Dendritic cell treated with granulocyte-macrophage colony-stimulating factor and Interleukin-4, amounts not matched to agents 40 ng/mL and 50 ng/mL, for 4 days (primary cell): ENCODE data around the gene AWAT1.
"Not testable (repeated sequence)": the region's sequence is repeated elsewhere in the genome, so short reads cannot be mapped to it uniquely, and the experiment has no call there.

Experiments used
- H3K27ac Mint-ChIP-seq: one replicate; pipeline ENCODE4 v1.8.0; 2022; ENCODE audit warnings: mild to moderate bottlenecking, mixed read lengths
- H3K27me3 Mint-ChIP-seq: one replicate; pipeline ENCODE4 v1.8.0; 2022; ENCODE audit warnings: mild to moderate bottlenecking, mixed read lengths
- H3K36me3 Mint-ChIP-seq: one replicate; pipeline ENCODE4 v1.8.0; 2022; ENCODE audit warnings: low read depth, mixed read lengths
- H3K4me1 Mint-ChIP-seq: one replicate; pipeline ENCODE4 v1.8.0; 2022; ENCODE audit warnings: low read depth, mixed read lengths
- H3K4me3 Mint-ChIP-seq: one replicate; pipeline ENCODE4 v1.8.0; 2022; ENCODE audit warnings: mild to moderate bottlenecking, moderate library complexity, mixed read lengths
- H3K9me3 Mint-ChIP-seq: one replicate; pipeline ENCODE4 v1.8.0; 2022; ENCODE audit warnings: mixed read lengths
- intact Hi-C: fragments of 100-400 bp; cut with micrococcal nuclease; formaldehyde crosslinking; loops from one replicate; pipeline ENCODE4 v1.15.0; 2022

The AWAT1 gene

DNA sequence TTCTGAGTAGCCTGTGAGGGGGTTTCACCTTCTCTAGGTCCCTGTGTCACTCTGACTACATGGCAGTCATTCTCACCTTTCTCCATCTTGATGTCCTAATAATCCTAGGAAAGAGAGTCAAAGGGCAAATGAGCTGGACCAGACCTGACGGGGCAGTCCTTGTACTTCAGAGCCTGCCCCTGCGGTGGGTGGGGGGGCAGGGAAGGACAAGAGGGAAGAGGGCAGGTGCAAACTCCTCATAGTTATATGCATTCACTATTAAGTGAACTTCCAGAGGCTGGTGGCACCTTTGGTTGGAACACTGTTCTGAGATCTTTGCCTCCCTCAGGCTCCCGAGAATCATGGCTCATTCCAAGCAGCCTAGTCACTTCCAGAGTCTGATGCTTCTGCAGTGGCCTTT lies at the start of gene AWAT1:
Gene AWAT1 (plus strand): TSS at position 301 of the 400 bp plus-strand sequence. CDS start 41 bp downstream, at position 342.
- Mint-ChIP-seq H3K36me3 (no peaks in the 10 kb centered on the region), H3K27ac (no peak within 1 kb of the TSS), H3K4me3 (no peak within 1 kb of the TSS), H3K4me1 (no peaks in the 10 kb centered on the region), H3K27me3 (no peaks in the 10 kb centered on the region), H3K9me3 (no peaks in the 10 kb centered on the region)
- intact Hi-C loops, result no loop called here

DNA sequence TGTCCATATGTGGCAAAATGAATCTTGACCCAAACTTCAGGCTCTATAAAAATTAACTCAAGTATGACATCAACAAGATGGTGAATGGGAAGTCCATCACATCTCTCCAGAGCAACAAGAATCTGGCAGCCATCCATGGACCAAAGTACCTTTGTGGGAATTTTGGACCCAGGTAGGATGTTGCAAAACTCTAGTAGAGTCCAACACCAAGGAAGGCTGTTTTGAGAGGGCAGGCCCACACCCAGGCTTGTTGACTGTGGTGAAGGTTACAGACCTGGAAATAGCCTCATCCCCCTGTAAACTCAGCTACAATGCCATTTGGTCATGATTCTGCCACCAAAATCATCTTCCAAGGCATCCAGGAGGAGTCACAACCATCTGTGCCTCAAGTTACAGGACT lies 44.2 kb upstream of the AWAT1 start:
- Mint-ChIP-seq H3K4me1 (no peaks in the 10 kb centered on the region), H3K27me3 (no peaks in the 10 kb centered on the region), H3K27ac (no peak overlapping the region), H3K36me3 (no peaks in the 10 kb centered on the region), H3K9me3 (peaks cover 5% of the 10 kb centered on the region), H3K4me3 (no peak overlapping the region)
- intact Hi-C loops, result no loop called here

DNA sequence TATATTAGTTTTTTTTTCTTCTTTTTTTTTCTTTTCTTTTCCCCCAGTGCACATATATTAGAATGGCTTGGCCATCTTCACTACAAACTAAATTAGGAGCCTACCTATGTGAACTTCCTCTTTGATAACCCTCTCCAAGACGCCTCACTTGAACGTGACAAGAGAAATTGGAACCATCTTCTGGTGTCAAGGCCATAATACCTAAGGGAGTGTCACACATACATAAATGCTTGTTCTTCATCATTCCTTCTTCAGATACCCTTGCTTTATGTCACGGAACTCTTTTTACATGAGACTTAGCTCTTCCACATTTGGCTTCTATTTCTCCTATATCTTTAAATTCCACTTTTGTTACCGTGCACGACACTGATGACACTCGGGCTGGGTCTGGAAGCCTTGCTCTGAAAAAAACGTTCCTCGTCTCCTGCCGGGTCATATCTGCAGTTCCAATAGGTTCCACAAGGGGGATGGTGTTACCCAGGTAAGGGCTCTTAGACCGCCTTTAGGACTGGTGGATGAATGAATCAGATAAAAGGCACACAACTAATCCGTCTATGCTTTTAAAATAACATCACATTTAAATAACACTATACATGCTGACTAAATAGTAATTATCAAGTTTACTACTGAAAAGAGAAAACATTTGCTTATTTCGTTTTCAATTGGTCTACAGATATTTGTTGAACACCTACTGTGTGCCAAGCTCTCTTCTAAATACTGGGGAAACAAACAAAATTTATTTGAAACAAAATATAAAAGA lies 37.3 kb upstream of the AWAT1 start:
- Mint-ChIP-seq H3K9me3 (no peaks in the 10 kb centered on the region), H3K4me3 (no peak overlapping the region), H3K36me3 (no peaks in the 10 kb centered on the region), H3K4me1 (peaks cover 5% of the 10 kb centered on the region), H3K27ac (no peak overlapping the region), H3K27me3 (peaks cover 1% of the 10 kb centered on the region)
- intact Hi-C loops, result no loop called here

DNA sequence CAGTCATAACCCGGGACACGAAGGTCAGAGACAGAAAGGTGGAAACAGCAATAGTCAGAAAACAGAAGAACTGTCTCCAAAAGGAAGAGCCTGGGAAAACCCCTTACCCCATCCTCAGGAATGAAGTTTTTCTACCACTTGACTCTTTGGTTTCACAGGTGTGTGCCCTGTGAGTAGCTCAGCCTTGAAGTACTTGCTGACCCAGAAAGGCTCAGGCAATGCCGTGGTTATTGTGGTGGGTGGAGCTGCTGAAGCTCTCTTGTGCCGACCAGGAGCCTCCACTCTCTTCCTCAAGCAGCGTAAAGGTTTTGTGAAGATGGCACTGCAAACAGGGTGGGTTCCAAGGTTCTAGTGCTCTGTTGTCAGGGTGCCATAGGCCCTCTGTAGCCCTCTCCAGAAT lies 32.7 kb upstream of the AWAT1 start:
- H3K9me3 Mint-ChIP-seq, result no peaks in the 10 kb centered on the region

DNA sequence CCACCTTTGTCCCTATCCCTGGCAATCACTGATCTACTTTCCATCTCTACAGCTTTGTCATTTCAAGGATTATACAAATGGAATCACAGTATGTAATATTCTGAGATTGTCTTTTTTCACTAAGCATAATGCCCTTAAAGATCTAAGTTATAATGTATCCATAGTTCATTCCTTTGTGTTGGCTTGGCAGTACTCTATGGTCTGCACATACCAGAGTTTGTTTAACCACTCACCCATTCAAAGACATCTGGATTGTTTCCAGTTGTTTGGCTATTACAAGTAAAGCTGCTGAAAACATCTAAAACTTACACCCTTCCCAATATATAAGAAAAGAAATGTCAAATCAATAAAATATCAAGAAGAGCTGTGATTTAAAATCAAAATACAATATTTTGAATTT lies 26.0 kb upstream of the AWAT1 start:
- no peak overlapping the region for H3K4me3 Mint-ChIP-seq
- no peaks in the 10 kb centered on the region for H3K36me3 Mint-ChIP-seq
- peaks cover 1% of the 10 kb centered on the region for H3K27me3 Mint-ChIP-seq
- intact Hi-C loops, result no loop called here
- H3K27ac Mint-ChIP-seq, result no peak overlapping the region
- no peaks in the 10 kb centered on the region for H3K9me3 Mint-ChIP-seq
- H3K4me1 Mint-ChIP-seq, result no peaks in the 10 kb centered on the region

More for the DNA sequence above, 32.7 kb upstream of the AWAT1 start:
- no peaks in the 10 kb centered on the region for H3K36me3 Mint-ChIP-seq
- intact Hi-C loops, result no loop called here
- H3K27me3 Mint-ChIP-seq, result peaks cover 3% of the 10 kb centered on the region
- no peak overlapping the region for H3K27ac Mint-ChIP-seq
- H3K4me1 Mint-ChIP-seq, result peaks cover 5% of the 10 kb centered on the region
- H3K4me3 Mint-ChIP-seq, result no peak overlapping the region

DNA sequence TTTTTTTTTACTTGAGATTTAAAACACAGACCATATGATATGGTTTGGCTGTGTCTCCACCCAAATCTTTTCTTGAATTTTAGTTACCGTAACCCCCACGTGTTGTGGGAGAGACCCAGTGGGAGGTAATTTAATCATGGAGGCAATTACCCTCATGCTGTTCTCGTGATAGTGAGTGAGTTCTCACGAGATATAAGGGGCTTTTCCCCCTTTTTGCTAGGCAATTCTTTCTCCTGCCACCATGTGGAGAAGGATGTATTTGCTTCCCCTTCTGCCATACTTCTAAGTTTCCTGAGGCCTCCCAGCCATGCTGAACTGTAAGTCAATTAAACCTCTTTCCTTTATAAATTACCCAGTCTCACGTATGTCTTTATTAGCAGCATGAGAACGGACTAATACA lies 24.9 kb upstream of the AWAT1 start:
- H3K27me3 Mint-ChIP-seq, intact Hi-C loops, H3K27ac Mint-ChIP-seq, H3K4me3 Mint-ChIP-seq, H3K4me1 Mint-ChIP-seq, H3K36me3 Mint-ChIP-seq, H3K9me3 Mint-ChIP-seq: not testable (repeated sequence)

DNA sequence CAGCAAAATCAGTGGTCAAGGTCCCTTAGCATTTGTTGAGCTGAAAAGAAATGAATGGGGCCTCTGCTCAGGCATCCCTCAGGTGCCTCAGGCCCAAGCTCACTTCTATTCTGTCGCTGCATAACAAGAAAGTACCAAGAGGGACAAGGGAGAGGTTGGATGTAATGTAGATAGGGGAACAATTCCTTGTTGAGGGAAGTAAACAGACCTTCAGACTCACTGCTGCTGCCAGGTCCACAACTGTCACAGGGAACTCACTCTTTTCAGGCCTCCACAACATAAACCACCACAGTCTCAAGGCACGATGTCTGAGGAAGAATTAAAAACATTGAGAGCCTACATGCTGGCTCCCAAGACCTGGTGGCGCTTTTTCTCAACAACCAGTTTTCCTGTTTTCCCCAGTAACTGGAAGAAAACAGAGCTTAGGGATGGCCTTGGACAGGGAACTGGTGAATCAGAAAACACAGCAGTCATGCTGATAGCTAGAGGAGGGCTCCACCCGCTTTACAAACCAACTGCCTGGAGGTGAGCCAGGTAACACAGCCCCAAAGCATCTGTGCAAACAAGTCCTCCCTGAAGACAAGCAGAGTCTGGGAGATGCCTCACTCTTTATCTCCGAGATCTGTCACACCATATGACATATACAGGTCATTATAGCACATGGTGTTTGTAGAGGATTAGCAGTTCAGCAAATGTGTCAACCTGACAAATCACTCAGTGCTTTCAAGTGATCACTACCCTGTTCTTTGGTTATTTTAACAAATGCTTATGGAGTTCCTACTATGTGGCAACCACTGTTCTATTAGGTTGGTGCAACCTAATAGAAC lies 14.3 kb upstream of the AWAT1 start:
- H3K4me3 Mint-ChIP-seq, result no peak overlapping the region
- no peaks in the 10 kb centered on the region for H3K4me1 Mint-ChIP-seq
- no peaks in the 10 kb centered on the region for H3K36me3 Mint-ChIP-seq
- peaks cover 9% of the 10 kb centered on the region for H3K9me3 Mint-ChIP-seq
- H3K27me3 Mint-ChIP-seq, result no peaks in the 10 kb centered on the region
- intact Hi-C loops, result no loop called here
- no peak overlapping the region for H3K27ac Mint-ChIP-seq

DNA sequence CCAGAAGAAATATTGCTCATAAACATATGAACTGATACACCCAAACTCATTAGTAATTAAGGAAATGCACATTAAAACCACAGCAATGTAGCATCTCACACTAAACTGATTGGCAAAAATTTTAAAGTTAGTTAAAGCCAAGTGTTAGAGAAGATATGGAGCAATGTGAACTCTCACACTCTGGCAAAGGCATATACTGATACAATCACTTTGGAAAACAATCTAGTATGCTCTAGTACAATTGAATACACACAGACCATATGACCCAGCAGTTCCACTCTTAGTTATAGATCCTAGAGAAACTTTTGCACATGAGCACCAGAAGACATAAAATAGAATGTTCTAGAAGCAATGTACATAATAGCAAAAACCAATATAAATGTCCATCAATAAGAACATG lies 8.4 kb upstream of the AWAT1 start:
- H3K9me3 Mint-ChIP-seq, result no peaks in the 10 kb centered on the region
- intact Hi-C loops, result no loop called here
- no peaks in the 10 kb centered on the region for H3K4me1 Mint-ChIP-seq
- no peak overlapping the region for H3K4me3 Mint-ChIP-seq
- H3K27ac Mint-ChIP-seq, result no peak overlapping the region
- H3K36me3 Mint-ChIP-seq, result no peaks in the 10 kb centered on the region
- H3K27me3 Mint-ChIP-seq, result no peaks in the 10 kb centered on the region

DNA sequence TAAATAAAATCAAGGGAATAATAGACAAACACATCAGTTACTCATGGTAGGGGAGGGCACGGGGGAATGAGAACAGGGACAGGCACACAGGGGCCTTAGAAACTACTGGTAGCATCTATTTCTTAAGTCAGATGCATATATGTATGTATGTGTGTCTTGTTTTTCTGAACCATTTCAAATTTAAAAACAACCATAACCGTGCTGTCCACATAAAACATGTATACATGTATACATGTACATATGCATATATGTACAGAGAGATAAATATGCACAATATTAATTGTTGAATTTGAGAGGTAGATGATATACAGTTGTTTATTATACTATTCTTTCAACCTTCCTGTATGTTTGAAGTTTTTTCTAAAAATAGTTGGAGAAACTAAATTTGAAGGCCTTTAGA lies 7.8 kb upstream of the AWAT1 start:
- no peak overlapping the region for H3K27ac Mint-ChIP-seq
- no peaks in the 10 kb centered on the region for H3K27me3 Mint-ChIP-seq
- no peak overlapping the region for H3K4me3 Mint-ChIP-seq
- no peaks in the 10 kb centered on the region for H3K4me1 Mint-ChIP-seq
- H3K36me3 Mint-ChIP-seq, result no peaks in the 10 kb centered on the region
- H3K9me3 Mint-ChIP-seq, result no peaks in the 10 kb centered on the region
- intact Hi-C loops, result no loop called here

DNA sequence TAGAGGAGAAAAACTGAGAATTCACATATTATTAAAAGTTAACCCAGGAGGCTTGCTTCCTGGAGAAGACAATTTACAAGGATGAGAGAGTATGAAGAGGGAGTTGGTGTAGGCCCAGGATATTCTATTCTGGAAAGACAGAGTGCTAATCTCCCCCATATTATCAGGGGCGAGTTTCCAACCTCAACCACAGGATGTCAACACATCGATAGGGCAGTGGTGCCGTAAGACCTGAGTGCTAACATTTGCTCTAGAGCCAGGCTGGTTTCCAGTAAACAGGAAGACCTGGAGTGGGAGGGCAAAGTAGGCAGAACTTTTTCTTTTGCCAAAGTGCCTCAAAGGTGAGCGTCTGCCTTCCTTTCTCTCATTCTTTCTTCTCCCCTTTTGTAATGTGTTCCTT lies 2.8 kb upstream of the AWAT1 start:
- no peaks in the 10 kb centered on the region for H3K27me3 Mint-ChIP-seq
- H3K4me1 Mint-ChIP-seq, result no peaks in the 10 kb centered on the region
- no peaks in the 10 kb centered on the region for H3K9me3 Mint-ChIP-seq
- intact Hi-C loops, result no loop called here
- H3K27ac Mint-ChIP-seq, result no peak overlapping the region
- H3K36me3 Mint-ChIP-seq, result no peaks in the 10 kb centered on the region
- H3K4me3 Mint-ChIP-seq, result no peak overlapping the region

DNA sequence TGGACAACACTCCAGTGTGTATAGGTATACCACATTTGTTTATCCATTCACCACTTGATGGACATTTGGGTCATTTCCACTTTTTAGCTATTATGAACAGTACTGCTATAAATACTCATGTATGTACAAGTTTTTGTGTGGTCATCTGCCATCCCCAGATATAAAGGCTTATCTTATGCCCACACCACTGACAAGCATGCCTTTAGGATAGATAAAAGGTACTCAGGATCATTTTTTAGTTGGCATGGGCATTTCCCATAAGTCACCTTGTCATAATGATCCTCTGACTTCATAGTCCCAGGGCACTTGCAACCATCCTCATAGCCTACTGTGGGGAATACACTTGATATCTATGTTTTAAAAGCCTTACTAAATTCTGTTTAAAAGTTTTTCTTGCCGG lies 6.3 kb downstream of the AWAT1 start:
- Mint-ChIP-seq H3K27me3 (no peaks in the 10 kb centered on the region), H3K9me3 (no peaks in the 10 kb centered on the region), H3K4me3 (no peak overlapping the region), H3K27ac (no peak overlapping the region), H3K4me1 (no peaks in the 10 kb centered on the region), H3K36me3 (no peaks in the 10 kb centered on the region)
- intact Hi-C loops, result no loop called here

DNA sequence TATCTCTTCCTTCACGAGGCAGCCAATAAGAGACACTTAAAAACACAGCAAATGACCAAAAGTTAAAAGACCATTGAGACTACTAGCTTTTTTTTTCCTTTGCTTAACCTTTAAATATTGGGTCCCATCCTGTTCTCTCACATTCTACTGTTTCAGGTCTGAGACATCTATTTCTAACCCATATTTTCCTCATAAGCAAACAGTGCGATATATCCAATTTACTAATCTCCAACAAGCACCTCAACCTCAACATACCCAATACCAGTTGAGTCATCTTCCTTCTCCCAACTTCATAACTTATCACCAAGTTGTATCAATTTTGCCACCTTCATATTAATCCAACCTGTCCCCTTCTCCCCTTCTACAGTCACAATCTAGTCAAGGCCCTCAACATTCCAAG lies 7.0 kb downstream of the AWAT1 start:
- no peak overlapping the region for H3K27ac Mint-ChIP-seq
- no peak overlapping the region for H3K4me3 Mint-ChIP-seq
- H3K9me3 Mint-ChIP-seq, result no peaks in the 10 kb centered on the region
- intact Hi-C loops, result no loop called here
- H3K4me1 Mint-ChIP-seq, result no peaks in the 10 kb centered on the region
- H3K27me3 Mint-ChIP-seq, result no peaks in the 10 kb centered on the region
- no peaks in the 10 kb centered on the region for H3K36me3 Mint-ChIP-seq

DNA sequence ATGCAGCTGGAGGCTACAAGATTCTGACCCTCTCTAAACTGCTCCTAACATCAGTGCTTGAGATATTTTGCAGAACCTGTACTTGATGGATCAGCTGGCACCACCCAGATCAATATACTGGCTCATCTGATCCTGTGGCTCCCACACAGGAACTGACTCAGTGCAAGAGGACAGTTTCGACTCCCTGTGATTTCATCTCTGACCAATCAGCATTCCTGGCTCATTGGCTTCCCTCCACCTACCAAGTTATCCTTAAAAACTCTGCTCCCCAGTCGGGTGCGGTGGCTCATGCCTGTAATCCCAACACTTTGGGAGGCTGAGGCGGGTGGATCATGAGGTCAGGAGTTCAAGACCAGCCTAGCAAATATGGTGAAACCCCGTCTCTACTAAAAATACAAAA lies 9.1 kb downstream of the AWAT1 start:
- intact Hi-C loops, H3K4me1 Mint-ChIP-seq, H3K36me3 Mint-ChIP-seq, H3K27ac Mint-ChIP-seq, H3K4me3 Mint-ChIP-seq, H3K9me3 Mint-ChIP-seq, H3K27me3 Mint-ChIP-seq: not testable (repeated sequence)

DNA sequence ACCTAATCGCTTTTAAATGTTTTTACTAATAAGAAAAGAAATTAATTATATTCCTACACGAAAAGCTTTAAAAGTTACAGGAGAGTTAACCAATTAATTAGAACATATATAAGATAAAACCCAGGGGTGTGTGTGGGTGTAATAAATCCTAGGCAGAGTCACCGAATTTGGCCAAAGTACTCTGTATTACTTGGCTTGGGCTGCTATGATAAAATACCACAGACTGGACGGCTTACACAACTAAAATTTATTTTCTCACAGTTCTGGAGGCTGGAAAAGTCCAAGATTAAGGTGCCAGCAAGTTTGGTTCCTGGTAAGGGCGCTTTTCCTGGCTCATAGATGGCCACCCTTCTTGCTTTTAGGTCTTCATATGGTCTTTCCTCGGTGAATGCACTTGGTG lies 10.4 kb downstream of the AWAT1 start:
- no peaks in the 10 kb centered on the region for H3K9me3 Mint-ChIP-seq
- H3K4me3 Mint-ChIP-seq, result no peak overlapping the region
- H3K4me1 Mint-ChIP-seq, result no peaks in the 10 kb centered on the region
- H3K27me3 Mint-ChIP-seq, result no peaks in the 10 kb centered on the region
- no peak overlapping the region for H3K27ac Mint-ChIP-seq
- no peaks in the 10 kb centered on the region for H3K36me3 Mint-ChIP-seq
- intact Hi-C loops, result no loop called here

DNA sequence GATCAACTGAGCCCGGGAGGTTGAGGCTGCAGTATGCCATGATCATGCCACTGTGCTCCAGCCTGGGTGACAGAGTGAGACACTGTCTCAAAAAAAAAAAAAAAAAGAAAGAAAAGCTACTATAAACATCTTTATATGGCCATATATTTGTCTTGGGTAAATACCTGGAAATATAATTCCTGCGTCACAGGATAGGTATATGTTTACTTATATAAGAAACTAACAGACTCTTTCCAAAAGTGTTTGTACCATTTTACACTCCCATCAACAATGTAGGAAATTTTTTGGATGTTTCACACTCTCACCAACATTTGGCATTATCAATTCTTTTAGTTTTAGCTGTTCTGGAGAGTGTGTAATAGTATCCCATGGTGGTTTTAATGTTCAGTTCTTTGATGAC lies 12.8 kb downstream of the AWAT1 start:
- Mint-ChIP-seq H3K27me3 (no peaks in the 10 kb centered on the region), H3K9me3 (no peaks in the 10 kb centered on the region), H3K36me3 (no peaks in the 10 kb centered on the region), H3K27ac (no peak overlapping the region), H3K4me1 (no peaks in the 10 kb centered on the region), H3K4me3 (no peak overlapping the region)
- intact Hi-C loops, result no loop called here
